C4-2B (cell line): Measurements from ENCODE around the gene C11orf54.
A peak's percentile ranks its signal among the peaks of the same experiment; 100 is the strongest.
"Not testable (repeated sequence)": the region's sequence is repeated elsewhere in the genome, so short reads cannot be mapped to it uniquely, and the experiment has no call there.

ENCODE experiments used
- H3K27ac ChIP-seq: fragments of 450-650 bp; 2 replicates; pipeline ENCODE4 v1.5.1; 2017
- CTCF ChIP-seq: fragments of 450-650 bp; conservative IDR thresholded peaks from 2 replicates; pipeline ENCODE4 v1.5.1; 2017; ENCODE audit warnings: mild to moderate bottlenecking
- ZFX ChIP-seq: fragments of 450-650 bp; IDR thresholded peaks from 2 replicates; pipeline ENCODE4 v1.6.1; 2017

Gene C11orf54

GRCh38 chr11:93772123-93772522, 30.7 kb downstream of the C11orf54 start:
- H3K27ac ChIP-seq: no peak overlapping the region
- TF ChIP-seq CTCF: no peak
- TF ChIP-seq ZFX: no peak

GRCh38 chr11:93773045-93773477, 31.6 kb downstream of the C11orf54 start:
- H3K27ac ChIP-seq: no peak overlapping the region
- TF ChIP-seq ZFX (no peak), CTCF (no peak)

- TF ChIP-seq CTCF (no peak), ZFX (no peak)
- H3K27ac ChIP-seq: no peak overlapping the region
Measured at GRCh38 chr11:93773601-93774200, 32.2 kb downstream of the C11orf54 start.

- not testable (repeated sequence) for H3K27ac ChIP-seq
Measured at GRCh38 chr11:93774560-93774959, 33.1 kb downstream of the C11orf54 start.

GRCh38 chr11:93775289-93775688, 33.8 kb downstream of the C11orf54 start:
- no peak for TF ChIP-seq ZFX
- TF ChIP-seq CTCF: no peak; the same call in 1 of the 2 replicates
- H3K27ac ChIP-seq: no peak overlapping the region

GRCh38 chr11:93783362-93783761, 41.9 kb downstream of the C11orf54 start:
- TF ChIP-seq ZFX (no peak), CTCF (no peak)
- peak overlapping the region; percentile 98 for H3K27ac ChIP-seq

GRCh38 chr11:93783765-93784144, 42.3 kb downstream of the C11orf54 start:
- no peak for TF ChIP-seq CTCF
- no peak for TF ChIP-seq ZFX
- H3K27ac ChIP-seq: peak overlapping the region; percentile 98
